IPS-NIHi11 (cell line): ENCODE measurements around the gene PDE6A.
"Not testable (repeated sequence)": the region's sequence is repeated elsewhere in the genome, so short reads cannot be mapped to it uniquely, and the experiment has no call there.

Source experiments
- DNase-seq: peaks from one replicate; pipeline ENCODE4 v3.0.0; 2012; ENCODE audit warnings: mixed read lengths, low spot score

Gene PDE6A

GRCh38 chr5:149953436-149954121 lies 9.0 kb upstream of the PDE6A start:
- DNase-seq: no peak

DNA sequence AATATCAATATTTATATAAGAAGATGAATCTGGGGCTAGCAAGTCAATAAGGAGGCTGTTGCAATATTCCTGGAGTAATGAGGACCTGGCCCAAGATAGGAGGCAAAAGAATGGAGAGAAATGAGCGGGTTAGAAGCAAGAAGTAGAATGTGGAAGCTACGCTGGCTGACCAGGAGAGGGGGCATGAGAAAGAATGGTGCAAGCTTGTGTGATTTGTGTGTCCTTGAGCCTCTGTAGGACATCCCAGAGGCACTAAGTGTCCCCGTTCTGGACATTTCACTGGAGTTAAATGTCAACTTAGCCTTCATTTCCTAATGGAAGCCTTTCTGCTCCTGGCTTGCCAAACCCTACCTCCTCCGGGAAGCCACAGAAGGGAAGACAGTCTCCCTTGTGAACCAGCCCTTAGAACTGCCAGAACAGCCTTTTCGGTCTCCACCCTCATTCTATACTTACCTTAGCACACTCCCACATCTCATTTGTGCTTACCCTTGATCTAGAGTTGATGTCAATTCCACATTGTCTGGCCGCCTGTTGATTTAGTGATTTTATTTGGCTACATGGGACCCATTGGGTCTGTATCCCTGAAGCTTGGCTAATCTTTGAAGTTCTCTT lies 6.7 kb upstream of the PDE6A start:
- no peak for DNase-seq

DNA sequence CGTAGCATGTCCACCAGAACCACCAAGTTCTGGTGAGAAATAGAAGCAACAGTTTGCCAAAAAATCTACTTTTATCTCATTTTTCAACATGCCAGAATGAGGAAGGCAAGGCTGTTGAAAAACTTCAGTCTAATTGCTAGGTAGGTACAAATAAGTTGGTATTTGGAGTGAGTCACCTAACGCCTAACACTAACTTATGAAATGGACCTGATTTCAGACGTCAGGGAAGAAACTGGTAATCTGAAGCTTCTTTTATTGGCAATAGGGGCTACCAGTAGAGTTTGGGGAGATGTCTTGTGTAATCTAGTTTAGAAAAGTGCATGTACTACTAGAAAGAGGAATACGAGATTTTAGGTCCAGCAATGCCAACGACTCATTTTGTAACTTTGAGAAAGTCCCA lies 4.4 kb upstream of the PDE6A start:
- no peak for DNase-seq

DNA sequence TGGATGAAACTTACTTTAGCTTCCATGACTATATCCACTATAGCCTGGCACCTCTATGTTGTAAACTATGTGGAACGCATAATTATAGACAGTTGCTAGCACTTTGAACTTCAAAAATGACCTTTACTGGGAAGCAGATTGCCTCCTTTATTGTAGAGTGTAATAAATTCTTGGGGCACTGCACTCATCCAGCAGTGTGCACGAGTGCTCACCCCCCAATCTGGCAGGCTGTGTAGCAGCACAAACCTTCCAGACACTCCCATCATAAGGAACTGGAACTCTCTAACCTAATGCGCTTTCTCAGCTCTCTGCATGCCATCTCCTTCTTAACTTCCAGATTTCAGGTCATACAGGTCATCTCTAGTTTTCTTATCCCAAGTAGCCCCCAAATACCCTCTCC lies 1.5 kb upstream of the PDE6A start:
- no peak for DNase-seq

- DNase-seq: not testable (repeated sequence)
Measured at GRCh38 chr5:149943177-149943949, 1.2 kb downstream of the PDE6A start.

GRCh38 chr5:149942741-149943169 lies 1.8 kb downstream of the PDE6A start:
- not testable (repeated sequence) for DNase-seq

DNA sequence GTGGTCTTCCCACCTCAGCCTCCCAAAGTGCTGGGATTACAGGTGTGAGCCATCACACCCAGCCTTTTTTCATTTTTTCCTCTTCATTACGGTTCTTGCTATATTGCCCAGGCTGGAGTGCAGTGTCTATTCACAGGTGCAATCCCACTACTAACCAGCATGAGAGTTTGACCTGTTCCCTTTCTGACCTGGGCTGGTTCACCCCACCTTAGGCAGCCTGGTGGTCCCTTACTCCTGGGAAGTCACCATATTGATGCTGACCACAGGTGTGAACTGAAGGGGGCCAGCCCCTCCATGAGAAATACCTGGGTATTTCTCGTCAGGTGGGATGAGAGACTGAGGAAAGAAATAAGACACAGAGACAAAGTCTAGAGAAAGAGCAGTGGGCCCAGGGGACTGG lies 2.4 kb downstream of the PDE6A start:
- DNase-seq: no peak

GRCh38 chr5:149941795-149942194 lies 2.8 kb downstream of the PDE6A start:
- no peak for DNase-seq

- DNase-seq: no peak
Measured at GRCh38 chr5:149940941-149941644, 3.5 kb downstream of the PDE6A start.

DNA sequence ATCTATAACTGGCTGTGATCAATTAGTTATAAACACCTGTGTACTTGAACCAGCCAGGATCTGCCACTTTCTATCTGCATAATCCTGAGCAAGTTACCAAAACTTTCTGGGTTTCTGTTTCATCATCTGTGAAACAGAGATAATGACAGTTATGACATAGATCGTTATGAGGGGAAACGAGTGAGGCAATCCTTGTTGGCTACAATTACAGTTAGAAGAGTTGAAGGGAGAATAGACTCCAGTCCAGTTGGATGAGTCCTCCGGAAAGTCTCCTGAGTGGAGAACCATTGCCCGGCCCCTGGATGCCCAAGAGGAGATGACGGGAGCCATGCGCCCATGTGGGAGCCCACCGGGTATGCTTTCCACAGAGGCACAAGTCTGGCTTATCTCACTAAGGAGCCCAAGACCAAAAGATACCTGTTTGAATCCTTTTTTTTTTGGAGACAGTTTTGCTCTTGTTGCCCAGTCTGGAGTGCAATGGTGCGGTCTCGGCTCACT lies 4.5 kb downstream of the PDE6A start:
- no peak for DNase-seq

GRCh38 chr5:149939546-149939945 lies 5.0 kb downstream of the PDE6A start:
- DNase-seq: no peak

DNA sequence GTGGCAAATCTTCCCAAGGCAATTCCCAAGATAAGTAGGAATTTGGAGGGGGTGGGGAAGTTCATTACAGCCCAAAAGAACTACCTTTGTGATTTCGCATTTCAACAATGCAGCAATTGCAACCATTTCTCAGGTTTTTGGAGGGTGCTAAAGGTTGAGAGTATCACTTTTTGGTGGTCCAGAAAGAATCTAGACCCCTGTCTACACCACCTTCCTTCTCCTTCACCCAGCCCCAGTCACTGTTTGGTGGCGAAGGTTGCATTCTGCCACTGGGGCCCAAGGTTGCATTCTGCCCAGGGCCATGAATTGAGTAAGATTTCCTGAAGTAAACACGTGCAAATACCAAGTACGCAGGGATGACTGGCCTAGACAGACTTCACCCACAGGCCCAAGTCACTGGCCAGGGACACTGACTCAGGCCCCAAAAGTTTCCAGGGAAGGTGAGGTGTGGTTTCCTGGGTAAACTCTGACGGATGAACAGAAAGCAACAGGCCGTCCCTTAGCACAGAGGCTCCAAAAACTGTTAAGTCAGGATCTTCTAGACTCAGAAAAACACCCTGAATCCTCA lies 5.7 kb downstream of the PDE6A start:
- DNase-seq: no peak

DNA sequence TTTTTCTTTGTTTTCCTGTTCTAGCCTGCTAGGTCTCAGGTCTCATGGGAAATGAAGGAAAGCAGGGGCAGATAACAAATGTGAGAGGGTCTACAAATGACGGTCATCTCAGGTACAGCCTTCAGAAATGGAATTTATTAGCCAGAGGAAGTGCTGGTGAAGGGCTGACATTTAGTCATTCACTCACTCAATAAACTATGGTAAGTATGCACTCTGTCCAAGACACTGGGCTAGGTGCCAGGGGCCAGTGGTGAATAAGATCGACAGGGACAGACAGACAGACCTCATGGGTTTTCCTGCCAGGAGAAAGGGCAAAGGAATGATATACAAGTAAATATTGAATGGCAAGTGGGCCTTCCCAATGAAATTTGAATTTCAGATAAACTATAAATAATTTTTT lies 6.3 kb downstream of the PDE6A start:
- no peak for DNase-seq

- no peak for DNase-seq
Measured at GRCh38 chr5:149937610-149938009, 7.0 kb downstream of the PDE6A start.

DNA sequence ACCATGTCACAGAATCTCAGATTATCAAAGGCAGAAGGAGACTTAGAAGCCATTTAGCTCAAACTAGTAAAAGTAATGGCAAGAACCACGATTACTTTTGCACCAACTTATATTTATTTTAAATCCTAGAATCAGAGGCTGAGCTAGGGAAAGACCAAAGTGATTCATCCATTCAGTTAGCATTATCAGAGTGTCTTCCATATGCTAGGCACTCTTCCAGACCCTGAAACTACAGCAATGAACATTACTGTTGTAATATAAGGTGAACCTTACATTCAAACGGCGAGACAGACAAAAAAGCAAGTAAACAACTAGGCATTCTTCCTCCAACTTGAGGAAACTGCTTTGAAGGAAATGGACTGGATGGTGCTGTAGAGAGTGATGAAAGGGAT lies 7.9 kb downstream of the PDE6A start:
- DNase-seq: no peak

DNA sequence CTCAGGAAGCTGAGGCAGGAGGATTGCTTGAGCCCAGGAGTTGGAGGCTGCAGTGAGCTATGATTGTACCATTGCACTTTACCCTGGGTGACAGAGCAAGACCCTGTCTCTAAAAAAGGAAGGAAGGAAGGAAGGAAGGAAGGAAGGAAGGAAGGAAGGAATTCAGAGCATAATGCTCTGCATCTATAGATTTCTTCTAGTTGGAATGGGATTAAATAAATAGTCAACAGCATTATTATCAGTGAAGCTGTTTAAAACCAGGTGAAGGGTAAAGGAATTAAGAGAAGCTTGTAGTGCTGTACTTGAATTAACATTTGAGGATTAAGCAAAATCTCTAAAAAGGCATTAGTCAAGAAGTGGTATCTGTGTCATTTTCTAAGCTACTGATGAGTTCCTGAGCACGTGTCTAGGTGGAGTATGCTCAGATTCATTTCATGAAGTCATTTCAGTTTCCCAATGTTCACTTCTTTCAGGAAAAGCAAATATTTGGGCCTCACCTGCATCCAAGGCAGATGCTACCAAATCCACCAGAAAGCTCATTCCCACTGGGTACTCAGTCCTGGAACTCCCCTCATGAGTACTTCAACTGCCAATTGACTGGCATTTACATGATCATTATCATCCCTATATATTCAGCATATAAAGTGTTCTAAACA lies 8.4 kb downstream of the PDE6A start:
- DNase-seq: no peak

GRCh38 chr5:149935431-149935901 lies 9.1 kb downstream of the PDE6A start:
- no peak for DNase-seq

- DNase-seq: peak; percentile 48
Measured at GRCh38 chr5:149932445-149933350, 11.9 kb downstream of the PDE6A start.

- DNase-seq: no peak
Measured at GRCh38 chr5:149931992-149932436, 12.6 kb downstream of the PDE6A start.
